CD8-positive, alpha-beta memory T cell (primary cell): ENCODE results near the gene DNAJC1. TPM values are rescaled to one million over a fixed set of nuclear protein-coding genes. Genes with fewer than 3 reads are reported as not detected.

Source experiments
- CTCF ChIA-PET: fragments of 350-600 bp; sonication (Branson Sonifier 250); formaldehyde crosslinking; loops from one replicate; lab custom pipeline; 2021; ENCODE audit warnings: antibody characterized with exemption; lab: Charles Lee
- POLR2A ChIA-PET: fragments of 350-600 bp; sonication (Branson Sonifier 250); formaldehyde crosslinking; loops from one replicate; lab custom pipeline; 2021; ENCODE audit warnings: antibody characterized with exemption; lab: Charles Lee
- DNase-seq, 5 donors: peaks; one replicate each; pipeline versions ENCODE4 v3.0.0 to v3.0.0-alpha.2; 2020 to 2022; ENCODE audit warnings: mixed read lengths in 1 of 5
- H3K27ac ChIP-seq: one replicate; pipeline ENCODE4 v1.7.0; 2013; ENCODE audit warnings: low read depth, mild to moderate bottlenecking, low read length, moderate library complexity
- H3K27me3 ChIP-seq: 2 replicates; pipeline ENCODE4 v1.7.0; 2013; ENCODE audit warnings: low read length, mild to moderate bottlenecking; ENCODE audit not compliant: insufficient read depth, poor library complexity, severe bottlenecking
- H3K36me3 ChIP-seq: 2 replicates; pipeline ENCODE4 v1.7.0; 2013; ENCODE audit warnings: mild to moderate bottlenecking, low read length, moderate library complexity; ENCODE audit not compliant: insufficient read depth
- H3K4me1 ChIP-seq: 2 replicates; pipeline ENCODE4 v1.7.0; 2013; ENCODE audit warnings: mild to moderate bottlenecking, low read length, moderate library complexity; ENCODE audit not compliant: insufficient read depth
- H3K4me3 ChIP-seq: 2 replicates; pipeline ENCODE4 v1.7.0; 2013; ENCODE audit warnings: mild to moderate bottlenecking, low read length
- H3K9me3 ChIP-seq: 2 replicates; pipeline ENCODE4 v1.7.0; 2013; ENCODE audit warnings: mild to moderate bottlenecking, low read length
- H3K27ac Mint-ChIP-seq, 8 donors: one replicate each; pipeline ENCODE4 v1.8.0; 2020 to 2021; ENCODE audit warnings: mixed read lengths in 8 of 8, mild to moderate bottlenecking in 6 of 8, inconsistent platforms in 3 of 8, moderate library complexity in 3 of 8
- H3K27me3 Mint-ChIP-seq, 2 donors: one replicate each; pipeline ENCODE4 v1.8.0; 2020 to 2021; ENCODE audit warnings: mixed read lengths in 2 of 2, mild to moderate bottlenecking in 1 of 2, moderate library complexity in 1 of 2
- H3K36me3 Mint-ChIP-seq, 3 donors: one replicate each; pipeline ENCODE4 v1.8.0; 2020 to 2021; ENCODE audit warnings: mixed read lengths in 3 of 3, inconsistent platforms in 1 of 3, mild to moderate bottlenecking in 1 of 3
- H3K4me1 Mint-ChIP-seq, 3 donors: one replicate each; pipeline ENCODE4 v1.8.0; 2020 to 2021; ENCODE audit warnings: mixed read lengths in 3 of 3, inconsistent platforms in 1 of 3, mild to moderate bottlenecking in 1 of 3
- H3K4me3 Mint-ChIP-seq, 7 donors: one replicate each; pipeline ENCODE4 v1.8.0; 2020 to 2021; ENCODE audit warnings: mixed read lengths in 7 of 7, mild to moderate bottlenecking in 6 of 7, moderate library complexity in 4 of 7, inconsistent platforms in 2 of 7
- H3K9me3 Mint-ChIP-seq, 5 donors: one replicate each; pipeline ENCODE4 v1.8.0; 2020 to 2022; ENCODE audit warnings: mixed read lengths in 5 of 5, mild to moderate bottlenecking in 3 of 5, moderate library complexity in 2 of 5, inconsistent platforms in 1 of 5
- polyA plus RNA-seq: library from polyadenylated mRNA; unstranded; fragments of 300-500 nt; fragmentation: Illumina TruSeq; gene quantifications from one replicate; pipeline ENCODE4 v1.2.3, GENCODE V29; 2021
- total RNA-seq, 2 experiments: library from RNA; stranded (reverse); gene quantifications; one replicate each; pipeline ENCODE4 v1.2.3, GENCODE V29; 2021

DNAJC1 gene
- total and polyA plus RNA-seq, 3 experiments from 2014 or later = 30.8 to 46.0 (median 31.8) TPM

GRCh38 chr10:22003964-22004281 lies 393 bp upstream of the DNAJC1 start:
- DNase-seq = no peak
- Histone ChIP-seq H3K9me3 (no peaks in the 10 kb centered on the region), H3K36me3 (no peaks in the 10 kb centered on the region), H3K4me1 (peaks cover 30% of the 10 kb centered on the region), H3K27ac (peak overlapping the region; percentile 93), H3K4me3 (peak overlapping the region; percentile 72), H3K27me3 (no peaks in the 10 kb centered on the region)
- peaks cover 0 to 5% (median 0%) of the 10 kb centered on the region in 5 donors for H3K9me3 Mint-ChIP-seq
- H3K36me3 Mint-ChIP-seq = peaks cover 0 to 6% (median 5%) of the 10 kb centered on the region in 3 donors
- H3K27me3 Mint-ChIP-seq = peaks cover 3 to 21% of the 10 kb centered on the region in 2 donors
- H3K27ac Mint-ChIP-seq = peak overlapping the region; percentile 92 to 97 (median 94)
- ChIA-PET POLR2A (interaction anchor here (0.7 to 2.1 kb wide), 7 partner anchors 225 to 1435 kb away, joined by 3 to 23 read pairs (median 5); partner anchors contain the start of genes COMMD3 and OTUD1), CTCF (interaction anchor here (1.0 to 3.2 kb wide), 5 partner anchors 10 to 986 kb away, joined by 3 to 23 read pairs (median 16); no protein-coding TSS in a partner anchor)
- H3K4me1 Mint-ChIP-seq = peaks cover 34 to 42% (median 42%) of the 10 kb centered on the region in 3 donors
- H3K4me3 Mint-ChIP-seq = peak overlapping the region; percentile 92 to 99 (median 95)

- ChIA-PET CTCF (interaction anchor here (0.7 to 3.2 kb wide), 8 partner anchors 9 to 987 kb away, joined by 3 to 23 read pairs (median 3); no protein-coding TSS in a partner anchor), POLR2A (interaction anchor here (0.5 to 2.1 kb wide), 9 partner anchors 49 to 925 kb away, joined by 3 to 23 read pairs (median 3); partner anchors contain the start of gene SKIDA1)
- H3K27me3 Mint-ChIP-seq = peaks cover 3 to 16% of the 10 kb centered on the region in 2 donors
- H3K27me3 ChIP-seq = no peaks in the 10 kb centered on the region
- H3K4me3 Mint-ChIP-seq = peak overlapping the region; percentile 92 to 99 (median 95)
- peak overlapping the region; percentile 93 for H3K27ac ChIP-seq
- peaks cover 42 to 52% (median 51%) of the 10 kb centered on the region in 3 donors for H3K4me1 Mint-ChIP-seq
- no peaks in the 10 kb centered on the region for H3K9me3 ChIP-seq
- H3K36me3 Mint-ChIP-seq = peaks cover 0 to 8% (median 7%) of the 10 kb centered on the region in 3 donors
- H3K4me3 ChIP-seq = peak overlapping the region; percentile 72
- H3K27ac Mint-ChIP-seq = peak overlapping the region; percentile 92 to 98 (median 97)
- peaks cover 0 to 5% (median 0%) of the 10 kb centered on the region in 5 donors for H3K9me3 Mint-ChIP-seq
- H3K4me1 ChIP-seq = peaks cover 30% of the 10 kb centered on the region
- H3K36me3 ChIP-seq = no peaks in the 10 kb centered on the region
- peak; percentile 39 to 70 (median 52) for DNase-seq
These were observed 846 bp downstream of the DNAJC1 start for GRCh38 chr10:22002591-22003176.

- ChIA-PET POLR2A (no interaction called here), CTCF (interaction anchor here (2.0 kb wide), 1 partner anchor 996 kb away, joined by 7 read pairs; no protein-coding TSS in a partner anchor)
- H3K27ac ChIP-seq = no peak overlapping the region
- H3K4me1 ChIP-seq = peaks cover 4% of the 10 kb centered on the region
- no peaks in the 10 kb centered on the region for H3K27me3 ChIP-seq
- peaks cover 44 to 62% (median 57%) of the 10 kb centered on the region in 3 donors for H3K4me1 Mint-ChIP-seq
- no peak overlapping the region for H3K27ac Mint-ChIP-seq
- no peak overlapping the region for H3K4me3 ChIP-seq
- no peaks in the 10 kb centered on the region for H3K9me3 Mint-ChIP-seq
- H3K9me3 ChIP-seq = no peaks in the 10 kb centered on the region
- H3K27me3 Mint-ChIP-seq = no peaks in the 10 kb centered on the region
- H3K4me3 Mint-ChIP-seq = no peak overlapping the region
- no peak for DNase-seq
- peaks cover 0 to 8% (median 1%) of the 10 kb centered on the region in 3 donors for H3K36me3 Mint-ChIP-seq
- H3K36me3 ChIP-seq = no peaks in the 10 kb centered on the region
These were observed 8.0 kb downstream of the DNAJC1 start for GRCh38 chr10:21995557-21995956.

DNA sequence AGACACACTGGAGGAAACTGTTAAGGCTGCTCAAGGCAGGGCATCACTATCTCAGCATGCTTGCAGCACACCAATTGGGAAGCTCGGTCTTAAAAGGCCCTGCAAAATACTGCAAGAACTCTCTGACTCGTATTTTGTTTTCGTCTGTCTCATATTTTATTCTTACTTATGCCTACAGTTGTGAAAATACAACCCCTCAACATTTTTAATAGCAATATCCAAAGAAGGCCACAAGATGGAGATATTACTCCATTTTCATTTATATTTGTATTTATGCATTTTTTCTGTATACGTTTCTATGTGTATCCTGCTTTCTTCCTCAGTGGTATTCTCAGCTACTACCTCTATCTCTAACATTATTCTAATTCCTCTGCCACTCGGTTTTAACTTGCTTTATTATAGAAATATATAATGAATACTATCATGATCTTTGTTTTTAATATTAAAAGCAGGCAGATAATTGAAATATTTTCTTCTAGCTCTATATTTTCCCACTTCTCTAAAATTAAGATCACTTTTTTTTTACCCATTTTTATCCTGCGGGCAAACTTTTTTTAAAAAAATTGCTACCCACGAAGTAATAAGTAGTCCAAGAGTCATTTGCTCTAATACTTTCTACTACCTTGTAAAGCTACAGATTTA lies 10.0 kb downstream of the DNAJC1 start:
- no peak overlapping the region for H3K4me3 Mint-ChIP-seq
- POLR2A ChIA-PET = no interaction called here
- CTCF ChIA-PET = interaction anchor here (0.7 to 2.3 kb wide), 18 partner anchors 10 to 1072 kb away, joined by 3 to 23 read pairs (median 4); partner anchors contain the start of gene DNAJC1

DNA sequence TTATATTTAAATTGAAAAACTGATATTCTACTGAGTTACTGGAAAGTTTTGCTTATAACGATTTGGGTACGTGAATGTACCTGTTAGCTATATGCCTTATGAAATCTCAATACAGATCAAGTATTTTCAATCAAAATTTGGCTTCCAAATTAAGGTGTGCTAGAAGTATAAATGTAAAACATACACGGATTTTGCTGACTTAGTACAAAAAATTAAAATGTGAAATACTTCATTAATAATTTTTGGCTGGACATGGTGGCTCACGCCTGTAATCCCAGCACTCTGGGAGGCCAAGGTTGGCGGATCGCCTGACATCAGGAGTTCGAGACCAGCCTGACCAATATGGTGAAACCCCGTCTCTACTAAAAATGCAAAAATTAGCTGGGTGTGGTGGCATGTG lies 11.7 kb downstream of the DNAJC1 start:
- no peaks in the 10 kb centered on the region for H3K36me3 Mint-ChIP-seq
- Histone ChIP-seq H3K9me3 (no peaks in the 10 kb centered on the region), H3K36me3 (no peaks in the 10 kb centered on the region), H3K4me3 (no peak overlapping the region), H3K27me3 (no peaks in the 10 kb centered on the region), H3K27ac (no peak overlapping the region), H3K4me1 (no peaks in the 10 kb centered on the region)
- ChIA-PET POLR2A (no interaction called here), CTCF (interaction anchor here (0.6 to 1.8 kb wide), 5 partner anchors 10 to 997 kb away, joined by 3 to 12 read pairs (median 4); no protein-coding TSS in a partner anchor)
- H3K4me3 Mint-ChIP-seq = no peak overlapping the region
- no peaks in the 10 kb centered on the region for H3K9me3 Mint-ChIP-seq
- H3K4me1 Mint-ChIP-seq = peaks cover 27 to 40% (median 37%) of the 10 kb centered on the region in 3 donors
- H3K27me3 Mint-ChIP-seq = no peaks in the 10 kb centered on the region
- DNase-seq = no peak
- H3K27ac Mint-ChIP-seq = no peak overlapping the region

More for the DNA sequence above, 10.0 kb downstream of the DNAJC1 start:
- H3K4me1 Mint-ChIP-seq = peaks cover 36 to 54% (median 46%) of the 10 kb centered on the region in 3 donors
- H3K36me3 Mint-ChIP-seq = peaks cover 0 to 2% (median 1%) of the 10 kb centered on the region in 3 donors
- Histone ChIP-seq H3K27ac (no peak overlapping the region), H3K4me1 (no peaks in the 10 kb centered on the region), H3K27me3 (no peaks in the 10 kb centered on the region), H3K4me3 (no peak overlapping the region), H3K36me3 (no peaks in the 10 kb centered on the region), H3K9me3 (no peaks in the 10 kb centered on the region)
- no peak overlapping the region for H3K27ac Mint-ChIP-seq
- DNase-seq = peak in 2 of 5 donors; percentile 42 to 44
- no peaks in the 10 kb centered on the region for H3K27me3 Mint-ChIP-seq
- no peaks in the 10 kb centered on the region for H3K9me3 Mint-ChIP-seq

- Mint-ChIP-seq H3K4me3 (no peak overlapping the region), H3K9me3 (peaks cover 0 to 4% (median 4%) of the 10 kb centered on the region in 5 donors), H3K4me1 (peaks cover 20 to 26% (median 24%) of the 10 kb centered on the region in 3 donors)
These were observed 13.1 kb downstream of the DNAJC1 start for GRCh38 chr10:21990449-21990848.

DNA sequence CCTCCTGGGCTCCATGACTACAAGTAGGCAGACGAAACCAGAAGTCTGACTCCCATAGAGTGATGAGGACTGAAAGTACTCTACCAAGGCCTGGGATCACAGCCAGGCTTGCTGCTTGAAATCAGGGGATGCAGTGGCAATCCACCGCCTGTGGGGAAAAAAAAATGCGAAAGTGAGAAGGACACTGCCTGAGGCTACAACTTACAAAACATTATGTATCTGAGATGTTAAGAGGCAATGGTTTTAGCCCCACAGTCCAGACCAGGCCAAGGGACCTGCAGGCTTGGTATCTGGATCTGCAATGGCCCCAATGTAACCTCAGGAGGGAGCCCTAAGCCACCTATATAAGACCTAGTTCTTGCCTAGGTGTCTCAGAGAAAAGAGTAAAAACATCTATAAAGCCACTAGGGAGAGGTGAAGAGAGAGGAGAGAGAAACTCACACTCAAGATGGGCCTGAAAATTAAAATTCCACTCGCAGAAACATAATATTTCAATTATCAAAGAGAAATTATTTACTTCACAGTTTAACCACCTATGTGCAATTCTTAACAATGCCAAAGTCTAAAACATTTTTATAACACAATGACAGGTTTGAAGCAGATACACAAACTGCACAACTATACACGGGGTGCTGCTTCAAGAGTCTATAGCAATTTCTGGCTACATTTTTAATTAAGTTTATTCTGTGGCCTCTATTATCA lies 13.9 kb downstream of the DNAJC1 start:
- CTCF ChIA-PET = interaction anchor here (0.8 to 1.1 kb wide), 2 partner anchors 22 to 494 kb away, joined by 3 to 4 read pairs; no protein-coding TSS in a partner anchor
- DNase-seq = peak in 3 of 5 donors; percentile 15 to 50 (median 29)
- H3K4me3 ChIP-seq = no peak overlapping the region
- H3K27ac ChIP-seq = no peak overlapping the region
- Mint-ChIP-seq H3K4me1 (peaks cover 20 to 21% (median 20%) of the 10 kb centered on the region in 3 donors), H3K4me3 (no peak overlapping the region), H3K27me3 (no peaks in the 10 kb centered on the region), H3K27ac (peak overlapping the region in 2 of 8 donors; percentile 24 to 48), H3K9me3 (peaks cover 0 to 4% (median 4%) of the 10 kb centered on the region in 5 donors), H3K36me3 (peaks cover 3 to 8% (median 4%) of the 10 kb centered on the region in 3 donors)
- POLR2A ChIA-PET = no interaction called here
- H3K36me3 ChIP-seq = no peaks in the 10 kb centered on the region
- no peaks in the 10 kb centered on the region for H3K9me3 ChIP-seq
- no peaks in the 10 kb centered on the region for H3K27me3 ChIP-seq
- no peaks in the 10 kb centered on the region for H3K4me1 ChIP-seq

More at GRCh38 chr10:21990449-21990848, 13.1 kb downstream of the DNAJC1 start:
- H3K36me3 Mint-ChIP-seq = peaks cover 3 to 5% (median 4%) of the 10 kb centered on the region in 3 donors
- Histone ChIP-seq H3K9me3 (no peaks in the 10 kb centered on the region), H3K27me3 (no peaks in the 10 kb centered on the region), H3K36me3 (no peaks in the 10 kb centered on the region), H3K4me1 (no peaks in the 10 kb centered on the region), H3K27ac (no peak overlapping the region), H3K4me3 (no peak overlapping the region)
- CTCF ChIA-PET = interaction anchor here (0.7 to 1.8 kb wide), 6 partner anchors 13 to 999 kb away, joined by 3 to 12 read pairs (median 3); partner anchors contain the start of gene DNAJC1
- POLR2A ChIA-PET = no interaction called here
- peak overlapping the region in 1 of 8 donors; percentile 34 for H3K27ac Mint-ChIP-seq
- DNase-seq = no peak
- H3K27me3 Mint-ChIP-seq = no peaks in the 10 kb centered on the region
